ENCODE results near the gene LAMTOR4. TPM values are rescaled to one million over a fixed set of nuclear protein-coding genes. Genes with fewer than 3 reads are reported as not detected.
"Not testable (repeated sequence)": the region's sequence is repeated elsewhere in the genome, so short reads cannot be mapped to it uniquely, and the experiment has no call there.

The LAMTOR4 gene
- total RNA-seq, 1 donor from 2014 or later: 133 TPM

DNA sequence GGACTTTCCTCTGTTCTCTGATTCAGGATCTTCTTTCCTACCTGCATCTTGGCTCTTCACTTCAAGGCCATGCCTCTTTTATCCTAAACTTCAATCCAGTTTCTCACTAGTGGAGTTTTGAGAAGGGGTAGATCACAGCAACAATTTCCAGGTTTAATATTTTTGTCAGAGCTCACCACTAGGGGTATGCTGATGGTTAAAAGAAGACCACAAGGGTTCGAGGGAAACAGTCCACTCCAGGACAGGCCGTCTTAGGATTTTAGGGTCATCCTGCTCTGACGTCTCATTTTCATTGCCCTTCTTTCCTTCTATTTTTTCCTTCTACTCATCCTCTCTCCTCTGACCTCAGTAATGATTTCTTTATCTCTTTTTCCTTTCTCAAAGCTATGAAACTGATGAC lies 40.3 kb downstream of the LAMTOR4 start:
- Mint-ChIP-seq H3K4me1 (ENCODE audit: low read depth) (peaks cover 29% of the 10 kb centered on the region), H3K4me3 (no peak overlapping the region), H3K27me3 (ENCODE audit: insufficient read depth) (no peaks in the 10 kb centered on the region), H3K27ac (no peak overlapping the region), H3K9me3 (no peaks in the 10 kb centered on the region), H3K36me3 (ENCODE audit: low read depth) (peaks cover 5% of the 10 kb centered on the region)
- intact Hi-C loops (cut with micrococcal nuclease): no loop called here
- DNase-seq (ENCODE audit: low spot score): no peak

DNA sequence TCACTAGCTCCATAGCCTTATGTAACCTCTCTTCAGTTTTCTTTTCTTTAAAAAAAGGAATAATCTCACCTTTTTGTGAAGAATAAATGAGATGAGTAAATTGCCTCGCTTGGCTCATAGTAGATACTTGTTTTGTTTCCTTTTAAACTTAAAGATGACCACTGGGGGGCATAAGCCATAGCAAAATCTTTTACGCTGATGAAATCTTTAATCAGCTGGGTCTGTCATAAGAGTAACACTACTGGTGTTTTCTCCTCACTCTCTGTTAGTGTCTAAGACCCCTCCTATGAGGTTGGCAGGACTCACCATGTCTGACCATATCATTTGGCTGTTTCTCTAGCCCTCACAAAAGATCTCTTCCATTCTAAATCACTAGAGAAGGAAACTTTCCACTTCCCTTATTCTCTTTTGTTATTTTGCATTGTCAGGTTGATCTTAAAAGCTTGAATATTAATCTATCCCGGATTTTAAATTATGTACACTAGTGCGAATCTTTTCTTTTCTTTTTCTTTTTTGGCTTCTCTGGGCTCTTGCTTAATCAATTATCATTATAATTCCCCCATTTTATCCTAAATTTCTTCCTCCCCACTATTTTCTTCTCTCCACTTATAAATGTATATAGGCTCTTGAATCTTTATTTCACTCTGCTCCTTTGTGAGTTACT lies 41.5 kb downstream of the LAMTOR4 start:
- no peaks in the 10 kb centered on the region for H3K9me3 Mint-ChIP-seq
- H3K27ac Mint-ChIP-seq: peak overlapping the region; percentile 8
- no peak for DNase-seq (ENCODE audit: low spot score)
- H3K4me3 Mint-ChIP-seq: no peak overlapping the region
- H3K36me3 Mint-ChIP-seq (ENCODE audit: low read depth): peaks cover 5% of the 10 kb centered on the region
- intact Hi-C loops (cut with micrococcal nuclease): loop anchor here (1.0 to 2.0 kb wide), 2 partner anchors 19 to 27 kb away; no protein-coding TSS in a partner anchor
- no peaks in the 10 kb centered on the region for H3K27me3 Mint-ChIP-seq (ENCODE audit: insufficient read depth)
- H3K4me1 Mint-ChIP-seq (ENCODE audit: low read depth): peaks cover 29% of the 10 kb centered on the region

DNA sequence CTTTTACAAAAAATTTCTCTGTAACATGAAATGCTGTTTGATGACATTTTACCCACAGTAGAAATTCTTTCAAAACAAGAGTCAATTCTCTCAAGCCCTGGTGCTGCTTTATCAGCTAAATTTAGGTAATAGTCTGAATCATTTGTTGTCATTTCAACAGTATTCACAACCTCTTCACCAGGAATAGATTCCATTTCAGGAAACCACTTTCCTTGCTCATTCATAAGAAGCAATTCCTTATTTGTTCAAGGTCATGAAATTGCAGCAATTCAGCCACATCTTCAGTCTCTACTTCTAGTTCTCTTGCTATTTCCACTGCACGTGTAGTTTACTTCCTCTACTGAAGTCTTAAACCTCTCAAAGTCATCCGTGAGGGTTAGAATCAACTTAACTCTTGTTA lies 43.1 kb downstream of the LAMTOR4 start:
- H3K27ac Mint-ChIP-seq: no peak overlapping the region
- peaks cover 2% of the 10 kb centered on the region for H3K36me3 Mint-ChIP-seq (ENCODE audit: low read depth)
- peaks cover 29% of the 10 kb centered on the region for H3K4me1 Mint-ChIP-seq (ENCODE audit: low read depth)
- H3K9me3 Mint-ChIP-seq: no peaks in the 10 kb centered on the region
- intact Hi-C loops (cut with micrococcal nuclease): loop anchor here (2.0 kb wide), 1 partner anchor 17 kb away; no protein-coding TSS in a partner anchor
- DNase-seq (ENCODE audit: low spot score): no peak
- no peak overlapping the region for H3K4me3 Mint-ChIP-seq
- H3K27me3 Mint-ChIP-seq (ENCODE audit: insufficient read depth): no peaks in the 10 kb centered on the region

DNA sequence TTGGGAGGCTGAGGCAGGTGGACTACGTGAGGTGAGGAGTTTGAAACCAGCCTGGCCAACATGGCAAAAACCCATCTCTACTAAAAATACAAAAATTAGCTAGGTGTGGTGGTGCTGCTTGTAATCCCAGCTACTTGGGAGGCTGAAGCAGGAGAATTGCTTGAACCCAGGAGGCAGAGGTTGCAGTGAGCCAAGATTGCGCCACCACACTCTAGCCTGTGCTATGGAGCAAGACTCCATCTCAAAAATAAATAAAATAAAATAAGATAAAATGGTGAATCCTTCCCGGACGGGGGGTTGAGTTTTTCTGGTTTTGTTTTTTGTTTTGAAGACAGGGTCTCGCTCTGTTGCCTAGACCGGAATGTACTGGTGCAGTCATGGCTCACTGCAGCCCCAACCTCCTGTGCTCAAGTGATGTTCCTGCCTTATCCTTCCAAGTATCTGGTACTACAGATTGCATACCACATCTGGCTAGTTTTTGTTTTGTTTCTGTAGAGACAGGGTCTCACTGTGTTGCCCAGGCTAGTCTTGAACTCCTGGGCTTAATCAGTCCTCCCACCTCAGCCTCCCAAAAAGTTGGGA lies 43.7 kb downstream of the LAMTOR4 start:
- H3K4me3 Mint-ChIP-seq; H3K36me3 Mint-ChIP-seq (ENCODE audit: low read depth); intact Hi-C loops (cut with micrococcal nuclease); H3K9me3 Mint-ChIP-seq; DNase-seq (ENCODE audit: low spot score); H3K27me3 Mint-ChIP-seq (ENCODE audit: insufficient read depth); H3K27ac Mint-ChIP-seq: not testable (repeated sequence)
- H3K4me1 Mint-ChIP-seq (ENCODE audit: low read depth): peaks cover 29% of the 10 kb centered on the region

DNA sequence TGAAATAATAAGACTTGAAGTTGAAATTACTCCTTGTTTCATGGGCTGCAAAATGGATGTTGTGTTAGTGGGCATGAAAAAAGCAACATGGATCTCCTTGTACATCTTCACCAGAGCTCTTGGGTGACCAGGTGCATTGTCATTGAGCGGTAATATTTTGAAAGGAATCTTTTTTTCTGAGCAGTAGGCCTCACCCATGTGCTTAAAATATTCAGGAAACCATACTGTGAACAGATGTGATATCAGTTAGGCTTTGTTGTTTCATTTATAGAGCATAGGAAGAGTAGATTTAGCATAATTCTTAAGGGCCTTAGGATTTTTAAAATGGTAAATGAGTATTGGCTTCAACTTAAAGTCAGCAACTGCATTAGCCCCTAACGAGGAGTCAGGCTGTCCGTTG lies 44.3 kb downstream of the LAMTOR4 start:
- intact Hi-C loops (cut with micrococcal nuclease): no loop called here
- Mint-ChIP-seq H3K4me3 (no peak overlapping the region), H3K36me3 (ENCODE audit: low read depth) (peaks cover 2% of the 10 kb centered on the region), H3K27ac (no peak overlapping the region), H3K27me3 (ENCODE audit: insufficient read depth) (no peaks in the 10 kb centered on the region), H3K4me1 (ENCODE audit: low read depth) (peaks cover 29% of the 10 kb centered on the region), H3K9me3 (no peaks in the 10 kb centered on the region)
- DNase-seq (ENCODE audit: low spot score): no peak

DNA sequence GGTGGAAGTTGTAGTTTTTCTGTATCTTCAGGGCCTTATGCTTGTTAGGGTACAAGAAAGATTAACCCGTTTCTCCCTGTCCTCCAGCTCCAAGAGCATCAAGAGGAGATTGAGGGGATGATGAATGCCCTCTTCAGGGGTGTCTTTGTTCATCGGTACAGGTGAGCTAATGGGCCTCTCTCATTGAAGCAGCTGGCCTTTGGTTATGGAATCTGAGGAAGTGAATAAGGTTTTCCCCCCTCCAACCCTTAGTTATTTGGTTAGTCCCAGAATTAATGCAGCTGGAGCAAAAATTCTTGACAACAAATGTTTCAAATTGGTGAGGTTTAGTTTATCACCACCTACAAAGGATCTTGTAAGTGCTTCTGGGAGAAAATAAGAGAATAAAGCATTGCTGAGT lies 46.5 kb downstream of the LAMTOR4 start:
- DNase-seq (ENCODE audit: low spot score): no peak
- Mint-ChIP-seq H3K27ac (no peak overlapping the region), H3K9me3 (no peaks in the 10 kb centered on the region), H3K4me1 (ENCODE audit: low read depth) (peaks cover 22% of the 10 kb centered on the region), H3K4me3 (no peak overlapping the region), H3K27me3 (ENCODE audit: insufficient read depth) (no peaks in the 10 kb centered on the region), H3K36me3 (ENCODE audit: low read depth) (peaks cover 4% of the 10 kb centered on the region)
- intact Hi-C loops (cut with micrococcal nuclease): no loop called here

DNA sequence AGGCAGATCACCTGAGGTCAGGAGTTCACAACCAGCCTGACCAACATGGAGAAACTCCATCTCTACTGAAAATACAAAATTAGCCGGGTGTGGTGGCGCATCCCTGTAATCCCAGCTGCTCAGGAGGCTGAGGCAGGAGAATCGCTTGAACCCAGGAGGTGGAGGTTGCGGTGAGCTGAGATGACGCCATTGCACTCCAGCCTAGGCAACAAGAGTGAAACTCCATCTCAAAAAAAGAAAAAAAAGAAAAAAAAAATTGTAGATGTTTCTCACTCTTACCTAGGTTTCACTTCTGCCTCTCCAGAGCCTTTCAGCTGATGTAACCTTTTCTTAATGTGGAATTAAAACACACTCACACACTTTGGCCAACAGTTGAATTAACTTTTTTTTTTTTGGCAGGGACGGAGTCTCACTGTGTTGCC lies 47.2 kb downstream of the LAMTOR4 start:
- H3K9me3 Mint-ChIP-seq; intact Hi-C loops (cut with micrococcal nuclease); H3K4me3 Mint-ChIP-seq; DNase-seq (ENCODE audit: low spot score); H3K27me3 Mint-ChIP-seq (ENCODE audit: insufficient read depth); H3K27ac Mint-ChIP-seq; H3K36me3 Mint-ChIP-seq (ENCODE audit: low read depth): not testable (repeated sequence)
- H3K4me1 Mint-ChIP-seq (ENCODE audit: low read depth): peaks cover 21% of the 10 kb centered on the region

DNA sequence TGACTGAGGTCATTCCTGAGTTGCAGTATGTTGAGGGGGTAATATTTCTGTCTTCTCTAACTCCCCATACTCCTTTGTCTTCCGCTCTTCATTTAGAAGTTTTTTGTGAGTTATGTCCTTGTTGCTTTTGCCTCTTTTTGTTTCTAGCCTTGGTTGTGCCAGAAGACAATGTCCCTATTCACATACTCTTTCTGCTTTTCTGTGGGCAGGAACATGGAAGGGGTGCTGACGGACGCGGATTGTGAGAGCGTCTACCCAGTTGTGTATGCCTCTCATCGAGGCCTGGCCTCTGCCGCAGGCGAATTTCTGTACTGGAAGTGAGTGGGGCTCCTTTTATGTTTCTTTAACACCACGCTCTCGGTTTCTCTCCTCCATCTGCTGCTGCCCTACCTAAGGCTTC lies 49.5 kb downstream of the LAMTOR4 start:
- no peak overlapping the region for H3K27ac Mint-ChIP-seq
- H3K4me1 Mint-ChIP-seq (ENCODE audit: low read depth): peaks cover 8% of the 10 kb centered on the region
- H3K36me3 Mint-ChIP-seq (ENCODE audit: low read depth): peaks cover 10% of the 10 kb centered on the region
- no peaks in the 10 kb centered on the region for H3K9me3 Mint-ChIP-seq
- no peak for DNase-seq (ENCODE audit: low spot score)
- no peaks in the 10 kb centered on the region for H3K27me3 Mint-ChIP-seq (ENCODE audit: insufficient read depth)
- H3K4me3 Mint-ChIP-seq: no peak overlapping the region
- intact Hi-C loops (cut with micrococcal nuclease): no loop called here

DNA sequence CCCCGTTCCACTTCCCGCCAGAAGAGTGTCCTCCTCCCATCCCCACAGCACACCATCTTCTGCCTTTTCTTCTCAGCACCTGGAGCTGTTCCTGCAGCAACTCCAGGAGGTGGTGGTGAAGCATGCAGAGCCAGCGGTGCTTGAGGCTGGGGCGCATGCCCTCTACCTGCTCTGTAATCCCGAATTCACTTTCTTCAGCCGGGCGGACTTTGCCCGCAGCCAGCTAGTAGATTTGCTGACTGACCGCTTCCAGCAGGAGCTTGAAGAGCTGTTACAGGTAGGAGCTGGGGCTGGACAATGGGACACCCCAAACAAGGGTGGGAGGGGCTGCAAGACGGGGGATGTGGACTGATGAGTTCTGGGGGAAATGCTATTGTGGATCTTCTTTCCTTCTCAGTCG lies 52.0 kb downstream of the LAMTOR4 start:
- Mint-ChIP-seq H3K4me3 (no peak overlapping the region), H3K36me3 (ENCODE audit: low read depth) (peaks cover 10% of the 10 kb centered on the region), H3K9me3 (no peaks in the 10 kb centered on the region), H3K4me1 (ENCODE audit: low read depth) (peaks cover 8% of the 10 kb centered on the region), H3K27me3 (ENCODE audit: insufficient read depth) (no peaks in the 10 kb centered on the region), H3K27ac (no peak overlapping the region)
- intact Hi-C loops (cut with micrococcal nuclease): no loop called here
- no peak for DNase-seq (ENCODE audit: low spot score)

Other genes with a start within 250 kb of the LAMTOR4 start
- gene TRIM4, start 229.4 kb upstream of the LAMTOR4 start, total RNA-seq: 22.1 and 24.1 TPM in 2 replicates
- 0.18 and 0.24 TPM in 2 replicates for gene GJC3, start 219.3 kb upstream of the LAMTOR4 start, total RNA-seq
- gene AZGP1, start 172.9 kb upstream of the LAMTOR4 start, total RNA-seq: not detected in 2 replicates
- 62.5 and 63.1 TPM in 2 replicates for gene ZKSCAN1, start 133.3 kb upstream of the LAMTOR4 start, total RNA-seq
- gene ZSCAN21, start 99.1 kb upstream of the LAMTOR4 start, total RNA-seq: 6.8 and 9.8 TPM in 2 replicates
- gene ZNF3, start 67.2 kb upstream of the LAMTOR4 start, total RNA-seq: 24.6 and 26.1 TPM in 2 replicates
- gene COPS6, start 59.9 kb upstream of the LAMTOR4 start, total RNA-seq: 101 and 115 TPM in 2 replicates
- 447 and 452 TPM in 2 replicates for gene MCM7, start 47.5 kb upstream of the LAMTOR4 start, total RNA-seq
- 12.3 and 15.9 TPM in 2 replicates for gene AP4M1, start 47.3 kb upstream of the LAMTOR4 start, total RNA-seq
- 72.9 and 79.2 TPM in 2 replicates for gene TAF6, start 29.6 kb upstream of the LAMTOR4 start, total RNA-seq
- 19.6 and 21.7 TPM in 2 replicates for gene CNPY4, start 29.3 kb upstream of the LAMTOR4 start, total RNA-seq
- 4.1 and 5.5 TPM in 2 replicates for gene MBLAC1, start 22.0 kb upstream of the LAMTOR4 start, total RNA-seq
- 43.9 and 44.3 TPM in 2 replicates for gene TRAPPC14, start 9.8 kb downstream of the LAMTOR4 start, total RNA-seq
- 1.3 and 1.5 TPM in 2 replicates for gene GAL3ST4, start 19.7 kb downstream of the LAMTOR4 start, total RNA-seq
- gene GPC2, start 28.5 kb downstream of the LAMTOR4 start, total RNA-seq: 3.9 and 4.8 TPM in 2 replicates
- 25.0 and 30.6 TPM in 2 replicates for gene STAG3, start 29.0 kb downstream of the LAMTOR4 start, total RNA-seq
- gene PVRIG, start 71.0 kb downstream of the LAMTOR4 start, total RNA-seq: 30.5 and 31.2 TPM in 2 replicates
- gene SPDYE3, start 158.8 kb downstream of the LAMTOR4 start, total RNA-seq: not detected in 2 replicates
- gene PILRB, start 209.2 kb downstream of the LAMTOR4 start, total RNA-seq: 82.6 and 83.9 TPM in 2 replicates
- gene PILRA, start 224.6 kb downstream of the LAMTOR4 start, total RNA-seq: 9.6 and 9.9 TPM in 2 replicates